Measurements from ENCODE around the gene ATP6V0D1. TPM values are rescaled to one million over a fixed set of nuclear protein-coding genes. Genes with fewer than 3 reads are reported as not detected.
A peak's percentile ranks its signal among the peaks of the same experiment; 100 is the strongest.
"Not testable (repeated sequence)": the region's sequence is repeated elsewhere in the genome, so short reads cannot be mapped to it uniquely, and the experiment has no call there.

Gene ATP6V0D1
- 58.8 TPM for total RNA-seq
- long read RNA-seq, transcript ATP6V0D1-201 (8 exons, 1,716 nt) = major isoform, 123 of 137 reads
- long read RNA-seq, partial matches to known transcripts = 5 of 137 reads
- long read RNA-seq, other reads (novel, unspliced or antisense) = 6 of 137 reads

- intact Hi-C loops (cut with DNase I) = loop anchor here (1.0 to 5.0 kb wide), 2 partner anchors 22 to 81 kb away; partner anchors contain the start of gene CTCF
- DNase-seq (ENCODE audit: low spot score) = peak; percentile 99
Observed at GRCh38 chr16:67480833-67481560, at the start of gene ATP6V0D1. Gene ATP6V0D1, minus strand, starts transcription at chr16:67481157. Its CDS starts 71 bp downstream, at chr16:67481086.

GRCh38 chr16:67530013-67530939 lies 49.3 kb upstream of the ATP6V0D1 start:
- intact Hi-C loops (cut with DNase I) = loop anchor here (2.0 kb wide), 1 partner anchor 33 kb away; the partner anchor contains the start of gene CTCF
- DNase-seq (ENCODE audit: low spot score) = peak; percentile 90

DNA sequence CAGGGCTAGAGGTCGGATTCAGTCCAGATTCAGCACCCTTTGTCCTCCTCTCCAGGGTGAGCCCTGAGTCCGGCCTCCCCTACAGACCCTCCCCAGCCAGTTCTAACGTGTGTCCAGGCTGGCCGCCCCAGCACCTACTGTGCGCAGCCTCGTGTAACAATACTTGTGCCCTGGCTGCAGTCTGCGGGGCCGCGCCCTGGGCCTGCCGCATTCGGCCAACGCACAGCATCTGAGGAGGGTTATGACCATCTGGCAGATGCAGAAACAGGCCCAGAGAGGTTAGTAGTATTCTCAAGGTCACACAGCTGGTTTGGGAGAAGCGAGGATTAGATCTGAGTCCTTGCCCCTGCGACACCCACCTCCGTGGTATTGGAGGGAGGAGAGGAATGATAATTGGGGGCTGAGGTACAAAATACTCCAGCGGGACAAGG lies 48.6 kb upstream of the ATP6V0D1 start:
- no peak for DNase-seq (ENCODE audit: low spot score)
- intact Hi-C loops (cut with DNase I) = loop anchor here (2.0 to 10.0 kb wide), 2 partner anchors 33 to 405 kb away; partner anchors contain the start of genes CTCF, CTRL and PSMB10

- intact Hi-C loops (cut with DNase I) = loop anchor here (10.0 kb wide), 1 partner anchor 406 kb away; the partner anchor contains the start of genes CTRL and PSMB10
- DNase-seq (ENCODE audit: low spot score) = no peak
Observed at GRCh38 chr16:67528870-67529581, 48.1 kb upstream of the ATP6V0D1 start.

DNA sequence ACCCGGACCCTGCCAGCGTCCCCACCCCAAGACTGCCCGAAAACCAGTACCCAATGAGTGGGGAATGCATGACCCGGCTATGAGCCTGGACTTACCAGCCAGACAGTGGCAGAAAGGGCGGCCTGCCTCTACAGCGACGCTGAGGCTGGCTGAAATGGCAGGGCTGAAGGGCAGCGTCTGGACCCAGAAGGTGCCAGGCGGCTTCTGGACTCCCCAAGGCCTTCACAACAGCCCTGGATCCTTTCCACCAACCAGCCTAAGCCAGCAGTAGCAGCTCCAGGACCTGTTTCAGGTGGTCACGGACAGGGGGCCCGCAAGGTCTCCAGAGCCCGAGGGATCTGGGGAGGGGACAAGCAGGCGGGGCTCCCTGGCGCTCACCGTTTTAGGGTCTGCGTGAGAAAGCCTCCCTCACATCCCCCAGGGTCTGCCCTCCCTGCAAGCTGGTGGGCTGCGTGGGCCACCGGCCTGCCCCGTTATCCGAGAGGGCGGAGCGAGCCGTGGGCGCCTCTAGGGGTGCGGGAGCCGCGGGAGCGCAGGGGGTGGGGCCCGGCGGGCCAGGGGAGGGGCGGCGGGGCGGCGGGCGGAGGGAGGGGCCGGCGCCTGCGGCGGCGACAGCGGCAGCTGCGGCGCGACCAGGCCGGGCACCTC lies 47.4 kb upstream of the ATP6V0D1 start, which contains the start of gene RIPOR1:
Gene RIPOR1 (plus strand): TSS at position 608 of the 648 bp plus-strand sequence. CDS start 9,618 bp downstream, outside the sequence.
- DNase-seq (ENCODE audit: low spot score) = peak; percentile 88
- intact Hi-C loops (cut with DNase I) = loop anchor here (10.0 kb wide), 1 partner anchor 406 kb away; the partner anchor contains the start of genes CTRL and PSMB10

GRCh38 chr16:67526149-67526791 lies 45.3 kb upstream of the ATP6V0D1 start:
- intact Hi-C loops (cut with DNase I) = loop anchor here (10.0 kb wide), 1 partner anchor 409 kb away; the partner anchor contains the start of genes CTRL and PSMB10
- no peak for DNase-seq (ENCODE audit: low spot score)

DNA sequence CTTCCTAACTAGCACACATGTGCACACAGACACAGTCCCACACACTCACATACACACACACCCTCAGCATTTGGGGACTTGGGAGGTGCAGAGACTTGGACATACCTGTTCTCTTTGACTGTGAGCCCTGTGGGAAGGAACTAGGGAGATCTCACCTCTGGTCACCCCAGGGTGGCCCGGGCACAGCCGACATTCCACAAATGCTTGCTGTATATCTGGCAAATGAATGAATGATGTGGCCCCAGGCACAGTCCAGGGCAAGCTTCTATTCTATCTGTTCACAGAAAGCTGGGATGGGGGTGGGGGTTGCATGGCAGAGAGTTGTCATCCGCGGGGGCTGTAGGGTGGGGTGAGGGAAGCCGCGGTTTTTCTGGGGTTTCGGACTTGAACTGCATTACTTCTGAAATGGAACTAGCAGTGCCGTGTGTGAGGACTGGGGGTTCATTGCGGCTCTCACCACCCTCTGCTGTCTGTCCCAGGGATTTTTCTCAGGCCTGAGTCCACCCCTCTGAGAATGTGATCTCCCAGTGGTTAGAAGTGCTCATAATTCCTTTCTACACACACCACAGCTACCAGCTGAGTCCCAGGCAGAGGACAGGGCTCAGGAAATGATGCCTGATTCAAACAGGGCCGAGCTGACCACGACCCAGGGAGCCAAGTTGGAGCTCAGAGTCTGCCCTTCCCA lies 44.4 kb upstream of the ATP6V0D1 start:
- intact Hi-C loops (cut with DNase I) = loop anchor here (10.0 kb wide), 1 partner anchor 409 kb away; the partner anchor contains the start of genes CTRL and PSMB10
- DNase-seq (ENCODE audit: low spot score) = no peak

DNA sequence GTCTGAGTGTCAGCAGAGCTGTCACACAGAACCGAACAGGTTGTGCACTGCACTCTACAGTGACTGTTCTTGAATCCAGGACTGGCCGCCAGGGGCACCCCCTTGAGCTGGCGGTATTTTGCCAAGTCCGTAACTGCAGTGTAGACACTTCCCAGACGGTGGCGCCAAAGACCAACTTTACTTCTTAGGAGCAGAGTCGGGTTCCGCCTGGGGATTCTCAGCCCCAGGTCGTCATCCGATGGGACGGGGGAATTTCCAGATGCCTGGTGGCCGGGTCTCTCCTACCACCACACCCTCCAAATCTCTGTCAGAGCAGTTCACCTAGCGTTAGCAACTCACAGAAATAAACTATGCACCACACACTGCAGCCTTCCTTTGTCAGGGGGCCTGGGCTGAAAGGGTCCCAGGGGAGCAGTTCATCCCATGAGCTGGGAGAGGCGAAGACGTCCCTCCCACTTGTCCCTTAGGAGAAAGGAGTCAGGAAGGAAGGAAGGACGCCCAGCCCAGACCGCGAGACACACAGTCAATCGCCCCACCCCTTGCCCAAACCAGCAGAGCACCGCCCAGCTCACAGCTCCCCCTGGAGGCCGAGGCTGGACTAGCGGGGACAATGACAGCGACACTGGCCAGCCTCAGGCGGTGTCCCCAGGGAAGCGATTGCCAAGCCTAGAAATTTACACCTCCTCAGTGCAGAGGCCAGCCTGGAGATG lies 40.3 kb upstream of the ATP6V0D1 start:
- intact Hi-C loops (cut with DNase I) = loop anchor here (1.0 to 10.0 kb wide), 4 partner anchors 41 to 414 kb away; partner anchors contain the start of genes CARMIL2, CTCF, CTRL and PSMB10
- peak; percentile 98 for DNase-seq (ENCODE audit: low spot score)

GRCh38 chr16:67519242-67519641 lies 38.3 kb upstream of the ATP6V0D1 start:
- intact Hi-C loops (cut with DNase I) = no loop called here
- DNase-seq (ENCODE audit: low spot score) = no peak

DNA sequence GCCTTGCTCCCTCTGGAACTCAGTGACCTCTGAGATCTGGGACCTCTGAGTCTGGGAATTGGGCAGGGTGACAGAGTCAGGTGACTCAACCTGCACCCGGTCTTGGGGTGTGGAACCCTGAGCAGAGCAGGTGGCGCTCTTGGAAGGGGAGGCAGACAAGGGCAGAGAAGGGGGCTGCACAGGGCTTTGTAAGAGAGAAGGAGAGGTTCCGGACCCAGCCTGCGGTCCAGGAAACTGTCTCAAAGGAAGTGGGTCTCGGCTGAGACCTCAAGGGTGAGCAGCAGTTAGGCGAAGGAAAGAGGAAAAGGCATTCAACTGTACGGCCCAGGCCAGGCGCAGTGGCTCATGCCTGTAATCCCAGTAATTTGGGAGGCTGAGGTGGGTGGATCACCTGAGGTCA lies 37.7 kb upstream of the ATP6V0D1 start:
- intact Hi-C loops (cut with DNase I) = no loop called here
- no peak for DNase-seq (ENCODE audit: low spot score)

DNA sequence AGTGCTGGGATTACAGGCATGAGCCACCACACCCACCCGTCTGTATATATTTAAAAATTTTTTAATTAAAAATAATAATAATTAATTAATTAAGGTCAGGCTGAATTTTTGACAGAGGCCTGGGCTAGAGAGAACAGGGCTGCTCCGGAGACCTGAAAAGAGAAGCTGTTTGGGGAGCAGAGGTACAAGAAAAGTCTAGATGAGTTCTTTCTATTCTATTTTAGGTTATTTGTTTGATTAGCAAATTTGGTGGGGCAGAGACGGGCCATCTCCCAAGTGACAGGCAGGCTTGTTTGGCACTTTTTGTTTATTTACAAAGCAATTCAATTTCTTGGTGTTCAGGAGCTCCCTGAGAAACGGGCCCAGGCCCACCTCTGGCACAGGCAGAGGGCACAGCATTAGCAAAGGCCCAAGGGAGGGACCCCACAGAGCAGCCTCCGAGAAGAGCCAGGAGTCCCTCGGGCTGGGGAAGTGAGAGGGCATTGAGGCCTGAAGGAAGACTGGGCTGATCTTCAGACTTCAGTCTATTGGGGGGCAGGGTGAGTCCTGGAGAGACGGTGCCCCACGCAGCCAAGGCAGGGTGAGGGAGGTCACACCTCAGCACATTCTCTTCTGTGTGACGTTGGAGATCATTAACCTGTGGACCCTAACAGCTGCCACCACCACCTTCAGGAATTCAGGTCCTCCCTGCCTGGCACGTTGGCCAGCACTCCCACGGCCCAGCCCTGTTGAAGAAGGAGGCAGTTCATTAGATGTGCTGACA lies 36.9 kb upstream of the ATP6V0D1 start:
- intact Hi-C loops (cut with DNase I) = no loop called here
- no peak for DNase-seq (ENCODE audit: low spot score)

GRCh38 chr16:67517155-67517445 lies 36.1 kb upstream of the ATP6V0D1 start:
- DNase-seq (ENCODE audit: low spot score) = no peak
- intact Hi-C loops (cut with DNase I) = no loop called here

GRCh38 chr16:67516296-67517154 lies 35.6 kb upstream of the ATP6V0D1 start:
- DNase-seq (ENCODE audit: low spot score) = no peak
- intact Hi-C loops (cut with DNase I) = no loop called here

- peak; percentile 82 for DNase-seq (ENCODE audit: low spot score)
- intact Hi-C loops (cut with DNase I) = no loop called here
Observed at GRCh38 chr16:67514382-67514828, 33.4 kb upstream of the ATP6V0D1 start.

- DNase-seq (ENCODE audit: low spot score); intact Hi-C loops (cut with DNase I): not testable (repeated sequence)
Observed at GRCh38 chr16:67513892-67514291, 32.9 kb upstream of the ATP6V0D1 start.
